GM18870 (cell line): Measurements from ENCODE around the gene TMCC1.
"Not testable (repeated sequence)": the region's sequence is repeated elsewhere in the genome, so short reads cannot be mapped to it uniquely, and the experiment has no call there.

ENCODE experiments used
- ATAC-seq: cut with Tn5 transposase; IDR thresholded peaks from one replicate; pipeline ENCODE4 v1.9.1; 2021; ENCODE audit warnings: moderate library complexity; ENCODE audit not compliant: unreplicated experiment

Gene TMCC1

GRCh38 chr3:129613367-129613740 lies 280.2 kb downstream of the TMCC1 start:
- ATAC-seq: no peak

- ATAC-seq: no peak
Measured at GRCh38 chr3:129612534-129613366, 280.8 kb downstream of the TMCC1 start.

- ATAC-seq: no peak
Measured at GRCh38 chr3:129611812-129612533, 281.5 kb downstream of the TMCC1 start.

GRCh38 chr3:129611446-129611800 lies 282.1 kb downstream of the TMCC1 start:
- no peak for ATAC-seq

- not testable (repeated sequence) for ATAC-seq
Measured at GRCh38 chr3:129610794-129611445, 282.6 kb downstream of the TMCC1 start.

- ATAC-seq: no peak
Measured at GRCh38 chr3:129610276-129610675, 283.2 kb downstream of the TMCC1 start.

GRCh38 chr3:129609591-129610182 lies 283.8 kb downstream of the TMCC1 start:
- no peak for ATAC-seq

- ATAC-seq: no peak
Measured at GRCh38 chr3:129608936-129609590, 284.4 kb downstream of the TMCC1 start.

- ATAC-seq: no peak
Measured at GRCh38 chr3:129608087-129608935, 285.2 kb downstream of the TMCC1 start.

GRCh38 chr3:129607391-129608068 lies 286.0 kb downstream of the TMCC1 start:
- no peak for ATAC-seq

GRCh38 chr3:129606636-129607390 lies 286.7 kb downstream of the TMCC1 start, which contains the start of gene PLXND1:
Gene PLXND1 (minus strand): TSS chr3:129606676. CDS start chr3:129606639, 37 bp downstream.
- no peak for ATAC-seq

- no peak for ATAC-seq
Measured at GRCh38 chr3:129605922-129606635, 287.4 kb downstream of the TMCC1 start.

GRCh38 chr3:129605203-129605921 lies 288.1 kb downstream of the TMCC1 start:
- ATAC-seq: no peak

- no peak for ATAC-seq
Measured at GRCh38 chr3:129604767-129605166, 288.7 kb downstream of the TMCC1 start.

GRCh38 chr3:129603991-129604749 lies 289.3 kb downstream of the TMCC1 start:
- ATAC-seq: no peak

- ATAC-seq: no peak
Measured at GRCh38 chr3:129603561-129603942, 290.0 kb downstream of the TMCC1 start.
